Measurements from ENCODE around the gene PRKG1. TPM values are rescaled to one million over a fixed set of nuclear protein-coding genes. Genes with fewer than 3 reads are reported as not detected.
"Not testable (repeated sequence)": the region's sequence is repeated elsewhere in the genome, so short reads cannot be mapped to it uniquely, and the experiment has no call there.

The PRKG1 gene
- total RNA-seq, 1 donor from 2014 or later: 50.2 TPM

GRCh38 chr10:51272555-51272954 lies 198.3 kb downstream of the PRKG1 start:
- H3K27ac ChIP-seq: no peak overlapping the region
- peaks cover 0 to 8% of the 10 kb centered on the region in 2 donors for H3K9me3 ChIP-seq
- H3K27me3 ChIP-seq: no peaks in the 10 kb centered on the region
- peaks cover 0 to 7% of the 10 kb centered on the region in 2 donors for H3K4me1 ChIP-seq
- no peak overlapping the region for H3K4me3 ChIP-seq
- TF ChIP-seq CTCF (IDR thresholded peaks at IDR 0.05): no peak
- intact Hi-C loops (cut with DNase I): no loop called here
- DNase-seq (ENCODE audit: low spot score in 2 of 2): no peak
- H3K36me3 ChIP-seq: no peaks in the 10 kb centered on the region

- H3K4me1 ChIP-seq: peaks cover 0 to 7% of the 10 kb centered on the region in 2 donors
- no peaks in the 10 kb centered on the region for H3K36me3 ChIP-seq
- intact Hi-C loops (cut with DNase I): no loop called here
- DNase-seq (ENCODE audit: low spot score in 2 of 2): no peak
- H3K27ac ChIP-seq: no peak overlapping the region
- no peak for TF ChIP-seq CTCF (IDR thresholded peaks at IDR 0.05)
- H3K27me3 ChIP-seq: no peaks in the 10 kb centered on the region
- no peak overlapping the region for H3K4me3 ChIP-seq
- H3K9me3 ChIP-seq: peaks cover 0 to 8% of the 10 kb centered on the region in 2 donors
These were observed 199.3 kb downstream of the PRKG1 start for GRCh38 chr10:51273574-51273973.

GRCh38 chr10:51276097-51276496 lies 201.8 kb downstream of the PRKG1 start:
- H3K4me1 ChIP-seq; H3K9me3 ChIP-seq; H3K27me3 ChIP-seq; H3K27ac ChIP-seq; intact Hi-C loops (cut with DNase I); H3K4me3 ChIP-seq; H3K36me3 ChIP-seq; DNase-seq (ENCODE audit: low spot score in 2 of 2): not testable (repeated sequence)

GRCh38 chr10:51281387-51281786 lies 207.1 kb downstream of the PRKG1 start:
- H3K9me3 ChIP-seq; H3K27me3 ChIP-seq; intact Hi-C loops (cut with DNase I); H3K4me1 ChIP-seq; H3K4me3 ChIP-seq; DNase-seq (ENCODE audit: low spot score in 2 of 2); H3K27ac ChIP-seq; H3K36me3 ChIP-seq: not testable (repeated sequence)

- Histone ChIP-seq H3K9me3 (no peaks in the 10 kb centered on the region), H3K36me3 (no peaks in the 10 kb centered on the region), H3K4me3 (no peak overlapping the region), H3K27me3 (no peaks in the 10 kb centered on the region), H3K4me1 (peaks cover 0 to 9% of the 10 kb centered on the region in 2 donors), H3K27ac (no peak overlapping the region)
- no peak for TF ChIP-seq CTCF (IDR thresholded peaks at IDR 0.05)
- DNase-seq (ENCODE audit: low spot score in 2 of 2): no peak
- intact Hi-C loops (cut with DNase I): no loop called here
These were observed 211.3 kb downstream of the PRKG1 start for GRCh38 chr10:51285601-51286000.

- intact Hi-C loops (cut with DNase I): no loop called here
- TF ChIP-seq CTCF (IDR thresholded peaks at IDR 0.05): no peak
- Histone ChIP-seq H3K36me3 (no peaks in the 10 kb centered on the region), H3K4me3 (no peak overlapping the region), H3K27me3 (no peaks in the 10 kb centered on the region), H3K4me1 (peaks cover 0 to 12% of the 10 kb centered on the region in 2 donors), H3K9me3 (no peaks in the 10 kb centered on the region), H3K27ac (no peak overlapping the region)
- no peak for DNase-seq (ENCODE audit: low spot score in 2 of 2)
These were observed 214.2 kb downstream of the PRKG1 start for GRCh38 chr10:51288511-51288910.

GRCh38 chr10:51289519-51289918 lies 215.2 kb downstream of the PRKG1 start:
- DNase-seq (ENCODE audit: low spot score in 2 of 2): no peak
- Histone ChIP-seq H3K4me3 (no peak overlapping the region), H3K27me3 (no peaks in the 10 kb centered on the region), H3K4me1 (peaks cover 0 to 8% of the 10 kb centered on the region in 2 donors), H3K27ac (no peak overlapping the region), H3K9me3 (no peaks in the 10 kb centered on the region), H3K36me3 (no peaks in the 10 kb centered on the region)
- no peak for TF ChIP-seq CTCF (IDR thresholded peaks at IDR 0.05)
- intact Hi-C loops (cut with DNase I): no loop called here
